ENCODE measurements around the gene TXNRD1.
"Not testable (repeated sequence)": the region's sequence is repeated elsewhere in the genome, so short reads cannot be mapped to it uniquely, and the experiment has no call there.

Gene TXNRD1

DNA sequence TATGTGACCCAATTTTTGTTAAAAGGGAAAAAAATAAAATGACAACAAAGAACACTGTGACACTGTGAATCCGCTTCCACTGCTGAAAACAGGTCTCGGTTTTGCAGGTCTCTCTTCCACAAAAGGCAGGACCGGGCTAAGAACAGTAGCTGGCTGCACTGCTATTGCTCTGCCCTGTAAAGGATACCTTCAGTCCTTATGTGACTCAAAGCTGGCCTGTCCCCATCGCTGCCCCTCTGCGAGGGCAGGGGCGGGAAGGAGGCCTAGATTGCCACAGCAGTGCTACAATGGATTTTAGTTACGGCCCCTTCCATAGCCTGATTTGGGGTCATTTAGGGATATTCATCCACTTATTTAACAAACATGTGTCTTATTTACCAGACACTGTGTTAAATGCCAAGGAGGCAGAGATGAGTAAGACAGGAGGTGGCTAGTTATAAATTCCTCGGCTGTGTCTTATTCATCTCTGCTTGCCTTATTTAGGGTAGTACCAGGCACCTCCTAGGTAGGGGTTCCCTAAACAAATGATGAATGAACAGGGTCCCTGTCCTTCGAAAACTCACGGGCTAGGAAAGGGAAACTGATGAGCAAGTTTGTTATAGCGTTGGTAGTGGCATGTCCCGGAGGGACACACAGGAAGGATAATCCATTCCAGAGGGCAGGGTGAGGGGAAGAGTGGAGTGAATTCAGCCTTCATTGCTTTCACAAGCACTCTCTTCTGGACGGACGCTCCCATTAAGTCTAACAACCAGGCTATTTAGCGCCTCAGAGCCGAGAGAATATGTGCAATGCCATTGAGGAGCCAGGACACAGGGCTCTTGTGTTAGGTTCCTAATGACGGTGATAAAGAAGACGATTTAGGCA, 161.3 kb downstream of the TXNRD1 start:
- no peak for DNase-seq

DNA sequence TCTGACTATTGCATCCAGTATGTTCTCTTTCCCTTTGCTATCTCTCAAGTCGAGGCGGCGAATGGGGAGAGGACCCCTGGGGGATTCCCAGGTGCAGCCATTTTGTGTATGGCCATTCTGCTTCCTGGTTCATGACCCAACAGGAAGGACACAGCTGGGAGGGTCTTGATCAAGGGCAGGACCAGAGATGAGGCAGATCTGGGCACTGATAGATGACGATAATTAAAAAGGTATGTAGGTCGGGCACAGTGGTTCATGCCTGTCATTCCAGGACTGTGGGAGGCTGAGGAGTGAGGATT, 161.9 kb downstream of the TXNRD1 start:
- no peak for DNase-seq

DNA sequence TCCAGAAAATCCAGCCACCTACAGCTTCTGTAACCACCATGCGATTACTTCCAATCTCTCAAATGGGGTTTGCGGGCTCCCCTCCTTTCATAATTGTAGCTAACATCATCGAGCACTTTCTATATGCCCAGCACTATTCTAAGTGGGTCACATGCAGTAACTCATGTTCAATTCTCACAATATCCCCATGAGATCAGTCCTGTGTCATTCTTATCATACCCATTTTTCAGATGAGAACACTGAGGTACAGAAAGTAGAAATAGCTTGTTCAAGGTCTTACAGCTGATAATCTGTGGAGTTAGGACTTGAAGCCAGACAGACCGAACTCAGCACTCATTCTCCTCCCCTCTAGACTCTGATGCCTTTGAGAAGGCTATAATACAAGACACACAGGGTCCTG, 162.8 kb downstream of the TXNRD1 start:
- no peak for DNase-seq

DNA sequence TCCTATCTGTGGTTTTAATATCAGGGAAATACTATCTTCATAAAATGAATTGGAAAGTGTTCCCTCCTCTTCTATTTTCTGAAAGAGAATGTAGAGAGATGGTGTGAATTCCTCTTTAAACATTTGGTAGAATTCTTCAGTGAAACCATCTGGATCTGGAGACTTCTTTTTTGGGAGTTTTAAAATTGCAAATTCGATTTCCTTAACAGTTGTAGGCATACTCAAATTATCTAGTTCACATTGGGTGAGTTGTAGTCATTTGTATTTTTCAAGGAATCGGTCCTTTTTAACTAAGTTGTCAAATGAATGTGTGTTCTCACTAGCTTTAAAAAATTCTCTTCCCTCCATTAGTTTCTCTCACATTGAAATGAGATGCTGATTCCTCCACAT, 165.8 kb downstream of the TXNRD1 start:
- no peak for DNase-seq

DNA sequence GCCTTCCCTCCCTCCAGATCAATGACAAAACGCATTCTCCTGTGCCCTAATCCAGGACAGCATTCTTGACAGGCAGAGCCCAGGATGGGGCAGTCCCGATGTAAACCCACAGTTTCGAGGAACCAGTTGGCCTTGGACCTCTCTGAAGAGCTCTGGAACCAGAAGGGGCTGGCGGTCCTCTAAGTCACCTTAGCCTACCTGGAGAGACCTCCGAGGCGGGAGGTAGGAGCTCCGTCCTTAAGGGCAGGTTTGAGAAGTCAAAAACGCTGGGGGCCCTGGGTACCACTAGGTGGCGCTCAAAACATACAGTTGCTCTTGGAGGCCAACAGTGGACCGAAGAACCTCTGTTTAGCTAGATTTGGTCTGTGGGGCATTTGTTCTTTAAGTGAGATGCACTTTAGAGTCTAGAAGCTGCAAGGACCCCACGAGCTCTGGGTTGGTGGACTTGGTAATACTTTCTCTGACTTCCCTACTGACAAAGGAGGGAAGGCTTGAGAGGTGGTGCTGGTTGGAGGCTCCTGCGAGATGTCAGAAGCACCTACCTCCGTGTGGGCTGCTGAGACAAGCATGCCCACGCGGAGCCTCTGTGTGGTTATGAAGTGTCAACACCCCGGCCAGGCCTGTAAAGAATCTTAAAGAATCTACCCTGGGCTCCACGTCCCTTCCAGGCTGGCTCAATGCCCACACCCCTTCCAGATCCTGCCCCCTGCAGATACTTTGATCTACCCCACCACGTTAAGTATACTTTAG, 166.3 kb downstream of the TXNRD1 start:
- no peak for DNase-seq

DNA sequence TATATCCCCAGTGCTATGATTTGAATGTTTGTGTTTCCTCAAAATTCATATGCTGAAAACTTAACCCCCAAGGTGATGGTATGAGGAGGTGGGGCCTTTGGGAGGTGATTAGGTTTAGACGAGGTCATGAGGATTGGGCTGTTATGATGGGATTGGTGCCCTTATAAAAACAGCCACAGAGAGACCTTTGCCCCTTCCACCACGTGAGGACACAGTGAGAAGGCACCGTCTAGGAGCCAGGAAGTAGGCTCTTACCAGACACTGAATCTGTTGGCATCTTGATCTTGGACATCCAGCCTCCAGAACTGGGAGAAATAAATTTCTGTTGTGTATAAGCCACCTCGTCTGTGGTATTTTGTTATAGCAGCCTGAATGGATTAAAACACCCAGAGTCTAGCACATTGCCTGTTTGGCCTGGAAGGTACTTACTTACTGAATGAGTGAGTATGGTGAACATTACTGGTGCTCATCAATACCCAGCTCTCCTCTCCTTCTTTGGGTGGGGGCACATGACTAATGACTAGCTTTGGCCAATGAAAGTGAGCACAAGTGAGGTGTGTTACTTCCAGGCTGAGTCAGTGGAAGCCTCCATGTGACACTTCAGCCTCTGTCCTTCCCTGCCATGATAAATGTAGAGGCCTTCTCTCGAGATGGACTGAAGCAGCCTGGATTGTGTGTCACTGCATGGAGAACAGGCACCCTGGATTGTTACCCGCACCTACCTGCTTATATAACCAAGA, 168.7 kb downstream of the TXNRD1 start:
- no peak for DNase-seq

DNA sequence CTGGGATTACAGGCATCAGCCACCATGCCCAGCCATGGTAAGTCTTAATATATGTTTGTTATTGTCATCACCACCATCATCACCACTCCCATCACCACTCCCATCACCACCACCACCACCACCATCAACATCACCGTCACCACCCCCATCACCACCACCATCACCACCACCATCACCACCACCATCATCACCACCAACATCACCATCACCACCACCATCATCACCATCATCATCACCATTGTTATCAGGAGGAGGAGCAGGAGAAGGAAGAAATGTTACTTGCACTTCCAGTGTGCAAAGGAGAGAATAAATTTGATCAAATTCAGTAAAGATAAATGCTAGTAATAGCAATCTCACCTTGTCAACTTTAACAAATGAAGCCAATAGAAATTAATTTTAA, 169.9 kb downstream of the TXNRD1 start:
- DNase-seq: no peak

DNA sequence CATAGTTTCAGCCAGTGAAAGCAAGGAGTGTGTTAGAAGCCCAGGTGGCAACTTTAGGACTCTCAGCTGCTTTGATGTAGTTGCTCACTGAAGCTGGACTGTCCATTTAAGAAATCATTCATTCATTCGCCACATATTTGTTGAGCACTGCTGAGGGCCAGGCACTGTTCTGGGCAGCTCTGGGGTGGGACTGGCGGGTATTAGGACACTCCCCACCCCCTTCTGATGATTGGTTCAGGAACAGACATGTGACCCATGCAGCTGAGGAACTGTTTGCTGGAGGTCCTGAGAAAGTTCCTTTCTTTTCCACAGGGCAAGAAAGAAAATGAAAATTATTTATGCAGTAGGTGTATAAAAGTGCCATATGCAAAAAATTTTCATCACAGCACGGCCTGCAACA, 170.9 kb downstream of the TXNRD1 start:
- no peak for DNase-seq

DNA sequence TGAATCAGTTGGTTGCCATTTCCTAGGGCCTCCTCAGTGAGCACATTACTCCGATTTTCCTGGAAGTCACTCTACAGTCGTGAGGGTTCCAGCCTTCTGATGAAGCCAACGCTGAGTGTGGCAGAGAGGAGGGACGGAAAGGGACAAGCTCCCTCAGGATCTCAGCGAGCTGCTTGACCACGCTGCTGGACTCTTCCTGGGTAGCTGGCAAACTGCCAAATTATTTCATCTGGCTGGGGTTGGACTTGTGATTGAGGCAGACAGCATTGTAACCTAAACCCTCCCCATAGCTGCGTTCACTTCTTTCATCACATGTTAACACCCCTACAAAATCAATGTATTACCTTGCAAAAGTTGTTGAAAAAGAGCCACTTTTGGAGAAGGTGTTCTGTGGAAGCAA, 171.6 kb downstream of the TXNRD1 start:
- no peak for DNase-seq

DNA sequence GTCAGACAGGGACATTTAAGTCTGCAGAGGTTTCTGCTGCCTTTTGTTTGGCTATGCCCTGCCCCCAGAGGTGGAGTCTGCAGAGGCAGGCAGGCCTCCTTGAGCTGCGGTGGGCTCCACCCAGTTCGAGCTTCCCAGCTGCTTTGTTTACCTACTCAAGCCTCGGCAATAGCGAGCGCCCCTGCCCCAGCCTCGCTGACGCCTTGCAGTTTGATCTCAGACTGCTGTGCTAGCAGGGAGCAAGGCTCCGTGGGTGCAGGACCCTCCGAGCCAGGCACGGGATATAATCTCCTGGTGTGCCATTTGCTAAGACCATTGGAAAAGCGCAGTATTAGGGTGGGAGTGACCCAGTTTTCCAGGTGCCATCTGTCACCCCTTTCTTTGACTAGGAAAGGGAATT, 178.5 kb downstream of the TXNRD1 start:
- DNase-seq: not testable (repeated sequence)
